ENCODE data around the gene RRAGA.
"Not testable (repeated sequence)": the region's sequence is repeated elsewhere in the genome, so short reads cannot be mapped to it uniquely, and the experiment has no call there.

The RRAGA gene

GRCh38 chr9:19085295-19085694, 36.1 kb downstream of the RRAGA start:
- no peak for DNase-seq (ENCODE audit: extremely low read depth in 1 of 2, low read depth in 1 of 2)

GRCh38 chr9:19087106-19088000, 38.1 kb downstream of the RRAGA start:
- no peak for DNase-seq (ENCODE audit: extremely low read depth in 1 of 2, low read depth in 1 of 2)

DNA sequence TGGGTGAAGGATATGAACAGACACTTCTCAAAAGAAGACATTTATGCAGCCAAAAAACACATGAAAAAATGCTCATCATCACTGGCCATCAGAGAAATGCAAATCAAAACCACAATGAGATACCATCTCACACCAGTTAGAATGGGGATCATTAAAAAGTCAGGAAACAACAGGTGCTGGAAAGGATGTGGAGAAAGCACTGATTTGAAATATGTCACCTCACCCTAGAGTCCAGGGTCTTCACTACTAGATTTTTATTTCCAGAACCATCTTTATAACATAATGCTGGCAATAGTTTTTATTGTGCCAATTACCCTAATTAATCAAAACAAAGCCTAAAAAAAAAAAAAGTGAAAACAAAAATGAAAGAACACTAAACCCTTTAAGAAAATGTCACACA, 48.2 kb downstream of the RRAGA start:
- not testable (repeated sequence) for DNase-seq (ENCODE audit: extremely low read depth in 1 of 2, low read depth in 1 of 2)
